GM19438 (cell line): Measurements from ENCODE around the gene CCDC187.

Experiments
- ATAC-seq: cut with Tn5 transposase; IDR thresholded peaks from one replicate; pipeline ENCODE4 v1.9.1; 2021; ENCODE audit warnings: low read depth; ENCODE audit not compliant: unreplicated experiment

The CCDC187 gene

DNA sequence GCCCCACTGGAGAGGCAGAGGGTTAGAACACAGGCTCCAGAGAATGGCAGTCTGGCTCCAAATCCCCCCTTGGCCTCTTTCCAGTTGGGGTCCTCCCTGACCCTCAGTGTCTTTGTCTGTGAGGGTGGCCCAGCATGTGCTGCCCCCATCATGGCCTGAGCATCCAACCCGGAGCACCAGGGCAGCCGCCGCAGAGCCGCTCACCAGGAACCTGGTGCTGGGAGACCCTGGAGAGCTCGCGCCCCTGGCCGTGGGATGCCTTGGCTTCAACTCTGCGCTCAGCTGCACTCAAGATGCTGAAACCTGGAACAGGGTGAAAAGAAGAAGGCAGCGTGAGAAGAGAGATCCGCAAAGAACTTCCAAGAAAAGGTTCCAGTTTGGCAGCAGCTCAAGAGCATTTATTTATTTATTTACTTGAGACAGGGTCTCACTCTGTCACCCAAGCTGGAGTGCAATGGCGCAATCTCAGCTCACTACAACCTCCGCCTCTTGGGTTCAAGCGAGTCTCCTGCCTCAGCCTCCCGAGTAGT lies 3.8 kb downstream of the CCDC187 start:
- ATAC-seq = no peak

DNA sequence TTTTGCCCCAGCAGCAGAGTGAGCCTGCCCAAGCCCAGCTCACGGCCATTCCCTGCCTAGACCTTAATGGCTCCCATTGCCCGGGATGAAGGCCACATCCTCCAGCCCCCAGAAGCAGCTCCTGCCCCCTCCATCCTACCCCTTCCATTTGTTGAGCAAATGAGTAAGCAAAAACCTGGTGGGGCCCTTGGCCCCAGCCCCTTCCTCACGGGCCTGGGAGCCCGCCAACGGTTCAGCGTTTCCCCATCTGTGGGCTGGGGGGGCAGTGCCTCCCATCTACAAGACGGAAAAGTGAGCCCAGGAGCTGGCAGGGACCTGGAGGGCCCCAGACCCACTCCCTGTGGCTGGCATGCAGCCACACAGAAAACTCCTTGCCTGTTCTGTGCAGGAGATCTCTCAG lies 4.4 kb downstream of the CCDC187 start:
- no peak for ATAC-seq

DNA sequence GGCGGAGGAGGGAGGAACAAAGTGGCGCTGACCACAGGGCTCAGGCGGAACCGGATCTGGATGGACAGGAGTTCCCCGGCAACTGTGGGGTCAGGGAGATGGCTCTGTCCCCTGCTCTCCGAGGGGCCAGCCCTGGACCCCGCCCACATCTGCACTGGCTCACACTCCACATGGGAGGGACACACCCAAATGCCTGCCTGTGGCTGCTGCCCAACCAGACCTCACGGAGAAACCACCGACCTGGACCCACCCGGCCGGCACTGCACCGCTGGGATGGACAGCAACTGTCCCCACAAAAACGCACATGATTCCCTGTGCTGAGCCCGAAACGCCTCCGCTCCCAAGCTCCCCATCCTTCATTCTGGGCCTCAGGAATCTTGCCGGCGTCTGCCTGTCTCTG lies 4.8 kb downstream of the CCDC187 start:
- no peak for ATAC-seq

DNA sequence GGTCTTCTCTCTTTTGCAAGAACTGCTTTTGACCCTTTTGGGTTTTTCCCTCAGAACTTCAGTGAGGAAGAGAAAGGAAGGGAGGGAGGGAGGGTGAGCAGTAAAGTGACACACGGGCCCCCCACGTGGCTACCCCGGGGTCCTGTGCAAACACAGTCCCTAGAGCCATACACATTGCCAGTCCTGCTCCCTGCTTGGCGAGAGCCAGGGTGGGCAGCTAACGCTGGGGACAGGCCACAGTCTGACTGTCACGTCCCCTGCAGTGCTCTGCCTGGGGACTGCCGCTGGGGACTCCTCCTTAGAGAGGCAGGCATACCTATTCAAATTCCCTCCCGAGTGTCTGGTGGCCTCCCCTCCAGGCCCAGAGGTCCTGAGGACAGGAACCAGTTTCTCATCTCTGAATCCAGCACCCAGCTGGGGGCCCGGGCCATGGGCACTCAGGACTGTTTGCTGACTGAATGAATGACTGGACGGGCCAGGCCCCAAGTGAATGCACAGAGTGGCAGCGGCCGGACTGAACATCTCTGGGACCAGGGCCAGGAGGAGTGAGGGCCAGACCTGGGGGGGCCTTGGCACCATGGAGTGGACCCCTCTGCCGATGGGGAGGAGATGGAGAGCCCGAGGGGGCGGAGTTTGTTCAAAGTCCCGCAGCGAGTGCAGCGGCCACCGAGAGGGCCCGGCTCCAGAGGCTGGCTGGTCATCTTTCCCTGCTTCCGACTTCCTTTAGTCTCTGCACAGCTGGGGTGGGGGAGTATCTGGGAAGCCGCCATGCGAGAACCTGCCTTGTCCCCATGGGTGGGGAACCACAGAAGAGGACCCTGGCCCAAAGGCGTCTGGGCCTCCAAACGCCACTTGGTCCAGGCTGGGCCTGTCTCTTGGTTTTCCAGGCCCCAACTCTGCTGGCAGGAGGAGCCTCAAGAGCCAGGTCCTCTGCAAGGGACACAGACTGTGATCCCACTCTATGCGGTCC lies 5.8 kb downstream of the CCDC187 start:
- ATAC-seq = no peak

DNA sequence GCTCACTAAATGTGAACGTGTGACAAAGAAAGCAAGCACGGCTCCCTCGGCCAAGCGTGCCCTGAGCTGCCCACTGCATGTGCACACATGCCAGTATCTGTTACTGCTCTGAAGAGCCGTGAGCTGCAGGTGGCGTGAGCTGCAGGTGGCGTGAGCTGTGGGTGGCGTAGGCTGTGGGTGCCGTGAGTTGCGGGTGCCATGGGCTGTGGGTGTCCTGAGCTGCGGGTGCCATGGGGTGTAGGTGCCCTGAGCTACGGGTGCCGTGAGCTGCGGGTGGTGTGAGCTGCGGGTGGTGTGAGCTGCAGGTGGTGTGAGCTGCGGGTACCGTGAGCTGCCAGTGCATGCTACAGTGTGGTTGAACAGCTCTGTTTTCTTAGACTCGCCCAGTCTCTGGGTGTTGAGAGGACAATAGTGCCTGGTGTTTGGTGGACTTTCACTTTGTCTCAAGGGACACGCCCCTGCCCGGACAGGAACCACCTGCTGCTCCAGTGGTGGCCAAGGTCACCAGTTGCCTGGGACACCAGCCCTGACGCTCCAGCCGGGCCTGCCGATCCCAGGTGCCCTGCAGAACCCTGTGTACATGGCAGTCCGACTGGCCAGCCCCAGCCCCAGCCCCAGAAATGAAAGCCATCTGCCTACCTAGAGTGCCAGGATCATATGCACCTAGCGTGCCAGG lies 6.7 kb downstream of the CCDC187 start:
- no peak for ATAC-seq

DNA sequence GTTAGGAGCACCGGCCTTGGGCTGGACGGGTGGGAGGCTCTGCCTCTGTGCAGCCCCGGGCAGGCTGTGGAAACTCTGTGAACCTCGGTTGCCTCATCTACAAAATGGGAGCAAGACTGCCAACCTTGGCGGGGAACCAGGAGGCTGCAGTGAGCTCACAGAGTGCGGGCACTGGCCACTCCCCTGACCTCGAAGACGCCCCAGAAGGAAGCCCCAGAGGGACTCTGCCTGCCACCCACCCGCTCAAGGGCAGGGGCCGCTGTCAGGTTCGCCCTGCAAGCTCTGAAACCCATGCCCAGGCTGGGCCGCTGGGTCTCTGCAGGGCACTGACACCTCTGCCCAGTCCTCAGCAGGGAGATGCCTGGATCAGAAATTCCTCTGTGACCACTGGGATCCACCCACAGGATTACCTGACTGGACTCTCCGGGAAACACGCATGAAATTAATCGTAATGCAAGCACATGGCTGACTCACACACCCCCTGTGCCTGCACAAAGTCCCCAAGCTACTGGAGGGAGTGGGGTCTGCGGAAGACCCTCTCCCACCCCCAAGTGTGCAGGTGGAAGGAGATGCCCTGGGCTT lies 7.4 kb downstream of the CCDC187 start:
- ATAC-seq = no peak

DNA sequence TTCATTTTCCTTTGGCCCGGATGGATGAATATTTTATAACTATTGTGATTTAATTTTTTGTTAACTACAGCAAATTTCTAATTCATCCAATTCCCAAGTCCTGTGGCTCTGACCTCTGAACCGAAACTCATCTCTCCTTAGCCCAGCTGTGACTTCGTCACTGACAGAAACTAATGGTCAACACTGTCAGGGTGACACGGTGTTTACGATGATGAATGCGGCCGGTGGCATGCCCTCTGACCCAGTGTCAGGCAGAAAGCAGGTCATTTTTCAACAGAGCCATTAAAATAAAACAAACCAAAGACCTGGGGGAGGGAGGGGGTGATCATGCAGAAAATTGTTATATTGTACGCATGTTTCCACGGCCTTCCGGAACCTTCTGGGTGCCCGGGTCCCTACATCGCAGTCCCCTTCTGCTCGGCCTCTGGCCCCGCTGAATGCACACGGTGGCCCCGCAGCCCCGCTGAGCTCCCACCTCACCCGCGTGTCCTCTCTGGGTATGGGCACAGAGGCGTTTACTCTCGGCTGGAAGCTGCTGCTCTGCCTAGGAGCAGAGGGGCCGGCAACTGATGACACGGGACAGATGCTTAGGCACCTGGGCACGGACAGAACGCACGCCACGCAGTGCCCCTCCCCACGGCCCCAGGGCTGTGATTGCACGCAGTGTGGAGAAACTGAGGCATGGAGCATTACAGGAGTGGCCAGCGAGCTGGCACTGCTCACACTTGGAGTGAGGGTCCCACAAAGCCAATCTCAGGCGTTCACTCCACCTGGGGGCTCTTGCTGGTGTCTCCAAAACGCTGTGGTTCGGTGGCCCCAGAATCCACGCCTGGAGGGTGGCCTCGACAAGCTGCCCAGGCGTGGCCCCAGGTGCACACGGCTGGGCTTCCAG lies 8.1 kb downstream of the CCDC187 start:
- no peak for ATAC-seq

DNA sequence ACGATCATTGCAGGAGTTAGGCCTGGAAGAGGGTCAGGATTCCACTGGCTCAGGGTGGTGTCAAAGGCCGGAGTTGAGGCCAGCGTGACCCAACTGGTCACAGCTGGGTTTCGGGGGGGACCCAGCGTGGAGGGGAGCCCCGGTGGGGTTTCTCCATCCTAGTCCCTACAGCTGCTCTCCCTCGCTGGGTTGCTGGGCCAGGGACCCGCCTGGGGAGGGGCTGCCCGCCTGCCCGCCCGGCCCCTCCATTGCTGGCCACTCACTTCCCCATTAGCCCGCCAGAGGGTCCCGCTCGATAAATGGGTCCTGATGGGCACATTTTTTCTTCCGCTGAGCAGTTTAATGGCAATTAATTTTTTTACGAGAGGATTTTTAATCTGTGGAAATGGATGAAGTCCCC lies 8.8 kb downstream of the CCDC187 start:
- no peak for ATAC-seq

DNA sequence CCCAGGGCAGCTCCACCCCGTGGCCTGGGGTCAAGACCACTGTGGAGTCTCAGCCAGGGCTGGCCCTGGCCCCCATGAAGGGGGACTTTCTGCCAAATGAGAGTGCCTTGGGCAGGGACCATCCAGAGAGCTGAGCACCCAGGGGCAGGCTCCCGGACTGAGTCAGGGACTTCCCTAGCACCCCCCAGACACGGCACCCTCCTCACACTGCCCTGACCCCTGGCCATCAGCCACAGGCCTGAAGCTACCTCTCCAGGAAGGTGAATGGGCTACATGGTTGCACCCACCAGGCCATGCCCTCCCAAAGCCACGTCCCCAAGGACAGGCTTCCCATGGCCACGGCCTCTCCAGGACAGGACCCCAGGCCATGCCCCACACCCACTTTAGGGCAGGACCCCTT lies 9.5 kb downstream of the CCDC187 start:
- ATAC-seq = no peak

DNA sequence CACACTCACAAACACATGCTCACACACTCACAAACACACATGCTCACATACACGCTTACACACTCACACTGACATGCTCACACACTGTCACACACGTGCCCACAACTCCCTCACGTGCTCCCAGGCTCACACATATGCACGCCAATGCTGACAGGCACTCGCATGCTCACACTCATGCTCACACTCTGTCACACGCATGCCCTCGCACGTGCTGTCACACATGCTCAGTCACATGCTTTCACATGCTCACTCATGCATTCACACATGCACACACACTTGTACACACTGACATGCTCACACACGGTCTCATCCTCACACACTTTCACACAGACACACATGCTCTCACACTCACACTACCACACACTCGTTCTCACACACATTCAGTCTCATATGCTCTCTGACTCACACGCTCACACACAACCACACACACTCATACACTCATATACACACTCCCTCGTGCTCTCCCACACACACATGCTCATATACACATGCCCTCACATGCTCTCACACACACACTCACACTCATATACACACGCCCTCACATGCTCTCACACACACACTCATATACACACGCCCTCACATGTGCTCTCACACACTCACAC lies 10.3 kb downstream of the CCDC187 start:
- no peak for ATAC-seq

DNA sequence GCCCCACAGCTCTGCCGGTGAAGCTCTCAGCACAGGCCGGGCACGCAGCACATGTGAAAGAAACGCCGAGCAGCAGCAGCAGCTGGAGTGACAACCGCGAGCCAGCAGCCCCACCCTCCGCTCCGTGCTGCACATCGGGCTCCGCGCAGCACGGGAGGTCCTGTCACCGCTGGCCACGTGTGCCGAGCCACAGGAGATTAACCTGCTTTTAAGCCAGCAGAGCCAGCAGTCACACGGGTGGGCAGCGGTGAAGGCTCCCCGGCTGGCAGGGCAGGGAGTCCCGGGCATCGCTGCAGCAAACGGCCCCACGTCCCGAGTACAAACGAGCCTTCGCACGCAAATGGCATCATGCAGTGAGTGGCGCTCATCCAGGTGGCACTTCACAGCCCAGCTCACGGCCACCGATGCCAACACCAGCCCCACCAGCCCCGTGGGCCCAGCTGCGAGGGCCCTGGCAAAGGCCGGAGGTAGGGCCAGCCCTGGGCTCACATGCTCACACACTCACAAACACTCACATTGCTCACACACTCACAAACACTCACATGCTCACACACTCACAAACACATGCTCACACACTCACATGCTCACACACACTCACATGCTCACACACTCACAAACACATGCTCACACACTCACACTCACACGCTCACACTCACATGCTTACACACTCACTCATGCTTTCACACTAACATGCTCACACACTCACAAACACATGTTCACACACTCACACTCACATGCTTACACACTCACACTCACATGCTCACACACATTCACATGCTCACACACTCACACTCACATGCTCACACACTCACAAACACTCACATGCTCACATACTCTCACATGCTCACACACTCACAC lies 11.1 kb downstream of the CCDC187 start:
- no peak for ATAC-seq

DNA sequence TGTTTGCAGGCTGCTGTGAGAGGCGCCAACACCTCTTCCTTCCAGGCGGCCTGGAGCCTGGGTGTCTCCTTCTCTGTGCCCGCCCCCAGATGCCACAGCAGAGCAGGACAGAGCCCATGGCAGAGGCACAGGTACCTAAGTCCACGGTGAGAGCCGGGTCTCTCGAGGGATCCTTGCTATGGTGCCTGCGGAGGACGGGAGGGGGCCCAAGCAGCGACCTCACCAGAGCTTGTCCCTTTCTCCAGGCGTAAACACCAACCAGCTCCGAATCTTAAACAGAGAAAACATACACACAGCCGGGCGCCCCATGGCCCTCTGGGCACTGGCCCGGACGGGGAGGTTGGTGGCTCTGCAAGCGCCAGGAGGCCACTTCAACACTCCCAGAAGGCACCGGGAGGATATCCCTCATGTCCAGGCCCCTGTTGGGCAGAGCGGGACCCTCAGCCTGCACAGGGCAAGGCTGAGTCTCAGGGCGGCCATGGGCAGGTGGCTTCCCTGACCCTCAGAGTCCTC lies 11.8 kb downstream of the CCDC187 start:
- ATAC-seq = no peak

DNA sequence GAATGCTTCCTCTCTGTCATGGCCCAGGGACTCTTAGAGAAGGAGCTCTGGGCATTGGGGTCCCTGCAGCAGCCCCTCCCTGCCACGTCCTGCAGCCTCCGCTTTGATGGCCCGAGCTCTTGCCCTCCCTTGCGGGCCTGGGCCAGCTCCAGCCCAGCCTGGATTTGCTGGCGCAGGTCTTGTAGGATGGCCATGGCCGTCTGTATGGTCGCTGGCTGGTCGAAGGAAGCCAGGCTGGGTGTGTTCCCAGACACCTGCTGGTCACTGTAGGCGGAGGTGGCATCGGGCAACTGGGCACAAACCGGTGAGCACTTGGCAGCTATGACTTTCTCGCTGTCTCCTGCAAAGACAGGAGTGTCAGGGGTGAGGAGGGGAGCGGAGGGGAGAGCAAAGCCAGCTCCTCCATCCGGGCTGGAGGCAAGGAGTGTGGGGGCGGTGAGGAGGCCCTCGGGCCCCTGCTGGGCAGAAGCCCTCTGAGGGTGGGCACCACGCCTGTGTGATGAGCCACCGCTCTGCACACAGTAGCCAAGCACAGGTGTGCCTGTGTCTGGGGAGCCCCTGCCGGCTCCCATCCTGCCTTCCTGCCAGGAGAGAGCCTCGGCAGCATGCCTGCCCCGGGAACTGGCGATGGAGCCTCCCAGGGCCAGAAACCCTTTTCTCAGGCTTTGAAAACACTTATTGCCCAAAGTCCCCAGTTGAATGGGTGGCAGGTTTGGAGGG lies 12.4 kb downstream of the CCDC187 start:
- ATAC-seq = no peak

DNA sequence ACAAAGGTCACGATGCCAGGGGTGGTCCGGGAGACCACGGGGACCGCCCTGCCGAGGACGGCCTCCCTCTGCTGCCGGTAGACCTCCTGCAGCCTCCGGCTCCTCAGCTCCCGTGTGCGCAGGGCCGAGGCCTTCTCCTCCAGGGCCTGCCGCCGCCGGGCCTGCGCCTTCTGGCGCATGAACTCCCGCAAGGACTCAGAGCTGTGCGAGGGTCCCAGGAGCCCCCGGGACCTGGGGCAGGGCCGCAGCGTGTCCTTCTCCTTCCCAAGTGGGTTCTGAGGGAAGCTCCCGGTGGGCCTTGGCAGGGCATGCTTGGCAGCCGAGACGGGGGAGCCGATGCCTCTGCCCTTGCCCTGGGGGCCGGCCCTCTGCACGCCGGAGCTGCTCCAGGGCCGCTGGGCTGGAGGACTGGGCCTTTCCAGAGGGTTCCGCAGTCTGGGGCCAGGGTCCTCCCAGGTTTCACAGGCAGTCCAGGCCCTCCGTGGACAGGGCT lies 13.3 kb downstream of the CCDC187 start:
- no peak for ATAC-seq

DNA sequence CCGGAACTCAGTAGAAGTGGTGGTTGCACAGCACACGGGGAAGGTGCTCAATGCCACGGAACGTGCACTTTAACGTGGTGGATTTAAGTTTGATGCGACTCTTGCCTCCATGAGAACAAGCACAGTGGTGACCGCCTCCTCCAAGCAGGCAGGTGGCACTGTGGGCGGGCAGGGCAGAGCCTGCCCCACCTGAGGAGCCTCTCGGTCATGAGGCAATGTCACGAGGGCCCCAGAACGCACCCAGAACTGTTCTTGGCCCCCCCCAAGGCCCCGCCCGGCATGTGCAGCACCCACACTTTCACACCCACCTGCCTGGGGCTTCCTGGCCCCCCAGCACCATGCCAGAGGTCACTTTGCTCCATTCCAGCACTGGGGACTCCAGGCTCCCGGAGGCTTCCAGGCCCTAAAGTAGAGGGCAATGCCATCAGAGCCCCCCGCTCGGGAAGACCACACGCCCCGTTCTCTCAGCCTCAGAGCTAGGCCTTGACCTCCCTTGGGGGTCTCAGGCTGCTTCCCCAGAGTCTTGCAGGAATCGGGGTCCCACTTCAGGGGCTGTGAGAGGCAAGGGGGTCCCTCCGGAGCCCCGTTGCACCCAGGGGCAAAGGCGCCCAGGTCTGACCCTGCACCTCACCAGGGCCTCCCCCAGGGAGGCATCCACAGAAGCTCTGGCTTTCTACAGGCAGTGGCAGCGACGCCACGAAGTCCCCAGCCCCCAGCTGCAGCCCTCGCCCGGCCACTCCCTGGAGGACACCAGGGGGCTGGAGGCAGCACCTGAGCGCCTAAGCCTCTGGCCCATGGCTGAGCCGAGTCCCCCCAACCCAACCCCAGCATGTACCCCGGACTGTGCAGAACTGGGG lies 14.0 kb downstream of the CCDC187 start:
- ATAC-seq = no peak

DNA sequence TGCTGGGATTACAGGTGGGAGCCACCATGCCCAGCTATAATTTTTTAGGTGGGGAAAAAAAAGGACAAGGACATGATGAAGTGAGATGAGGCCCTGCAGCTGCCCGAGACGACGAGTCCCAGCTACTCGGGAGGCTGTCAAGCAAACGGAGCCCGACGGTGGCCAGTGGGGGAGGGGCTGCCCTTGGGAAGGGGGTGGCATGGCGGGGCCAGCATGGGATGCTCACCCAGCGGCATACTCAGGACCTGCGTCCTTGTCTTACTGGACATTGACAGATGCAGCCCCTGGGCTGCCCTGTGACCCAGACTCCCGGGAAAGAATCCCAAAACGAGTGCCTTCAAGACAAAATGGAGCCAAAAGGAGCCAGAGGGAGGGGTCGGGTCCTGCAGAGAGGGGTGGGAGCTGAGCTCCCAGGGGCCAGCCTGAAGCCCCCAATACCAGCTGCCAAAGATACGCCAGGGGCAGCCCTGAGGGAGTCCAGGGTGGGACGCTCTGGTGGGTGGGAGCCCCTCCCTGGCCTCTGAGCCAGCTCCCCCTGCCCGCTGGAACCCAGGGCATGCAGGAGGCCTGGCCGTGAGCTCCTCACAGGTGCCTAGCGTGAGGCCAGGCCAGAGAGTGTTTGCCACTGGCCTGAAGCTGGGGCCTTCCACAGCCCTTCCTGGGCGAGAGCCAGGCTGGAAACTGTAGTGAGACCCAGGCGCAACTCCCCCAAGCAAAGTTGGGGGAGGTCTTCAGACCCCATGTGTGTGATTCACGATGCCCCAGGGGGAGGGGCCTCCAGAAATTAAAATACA lies 15.7 kb downstream of the CCDC187 start:
- no peak for ATAC-seq
